H9 (cell line): ENCODE results near the gene CD47. TPM values are rescaled to one million over a fixed set of nuclear protein-coding genes. Genes with fewer than 3 reads are reported as not detected.

Experiments
- DNase-seq: peaks from one replicate; pipeline ENCODE4 v3.0.0-alpha.2; 2017
- H2AFZ ChIP-seq: one replicate; pipeline ENCODE4 v1.6.1; 2013; ENCODE audit warnings: mild to moderate bottlenecking, low read length, control low read depth, moderate library complexity
- H2AK5ac ChIP-seq: 2 replicates; pipeline ENCODE4 v1.6.1; 2013; ENCODE audit warnings: low read length, control low read depth, mixed read lengths; ENCODE audit not compliant: insufficient read length
- H2BK120ac ChIP-seq: one replicate; pipeline ENCODE4 v1.6.1; 2013; ENCODE audit warnings: low read depth, mild to moderate bottlenecking, low read length, control low read depth, inconsistent platforms; ENCODE audit not compliant: poor library complexity, severe bottlenecking
- H2BK12ac ChIP-seq: 2 replicates; pipeline ENCODE4 v1.6.1; 2013; ENCODE audit warnings: low read length, control low read depth, mixed read lengths, low read depth; ENCODE audit not compliant: insufficient read length
- H2BK15ac ChIP-seq: 2 replicates; pipeline ENCODE4 v1.6.1; 2013; ENCODE audit warnings: low read depth, low read length, control low read depth
- H2BK20ac ChIP-seq: one replicate; pipeline ENCODE4 v1.6.1; 2013; ENCODE audit warnings: low read depth, mild to moderate bottlenecking, low read length, control low read depth, inconsistent platforms; ENCODE audit not compliant: poor library complexity, severe bottlenecking
- H2BK5ac ChIP-seq: 2 replicates; pipeline ENCODE4 v1.6.1; 2013; ENCODE audit warnings: low read length, control low read depth, mixed read lengths; ENCODE audit not compliant: insufficient read length
- H3K14ac ChIP-seq: 2 replicates; pipeline ENCODE4 v1.6.1; 2013; ENCODE audit warnings: low read length, control low read depth; ENCODE audit not compliant: insufficient read depth
- H3K18ac ChIP-seq: 2 replicates; pipeline ENCODE4 v1.6.1; 2013; ENCODE audit warnings: low read depth, mild to moderate bottlenecking, mixed read lengths, low read length, control low read depth; ENCODE audit not compliant: insufficient read length
- H3K23ac ChIP-seq: 2 replicates; pipeline ENCODE4 v1.6.1; 2013; ENCODE audit warnings: low read length, control low read depth, mixed read lengths, low read depth; ENCODE audit not compliant: insufficient read length
- H3K23me2 ChIP-seq: 2 replicates; pipeline ENCODE4 v1.6.1; 2013; ENCODE audit warnings: low read depth, mild to moderate bottlenecking, mixed read lengths, low read length, control low read depth; ENCODE audit not compliant: insufficient read length, poor library complexity, severe bottlenecking
- H3K27ac ChIP-seq: 2 replicates; pipeline ENCODE4 v1.5.1; 2013; ENCODE audit warnings: low read length, control low read depth, mixed read lengths, low read depth; ENCODE audit not compliant: insufficient read length
- H3K27me3 ChIP-seq: 2 replicates; pipeline ENCODE4 v1.6.1; 2013; ENCODE audit warnings: low read length, control low read depth, inconsistent platforms; ENCODE audit not compliant: insufficient read depth
- H3K4ac ChIP-seq: 2 replicates; pipeline ENCODE4 v1.6.1; 2013; ENCODE audit warnings: low read depth, mild to moderate bottlenecking, control low read depth, inconsistent platforms, low read length, moderate library complexity
- H3K4me1 ChIP-seq: 2 replicates; pipeline ENCODE4 v1.6.1; 2013; ENCODE audit warnings: low read length, control low read depth, inconsistent platforms; ENCODE audit not compliant: insufficient read depth
- H3K4me2 ChIP-seq: 2 replicates; pipeline ENCODE4 v1.6.1; 2013; ENCODE audit warnings: low read length, control low read depth, mixed read lengths; ENCODE audit not compliant: insufficient read length, insufficient read depth
- H3K56ac ChIP-seq: 2 replicates; pipeline ENCODE4 v1.6.1; 2013; ENCODE audit warnings: low read depth, mild to moderate bottlenecking, mixed read lengths, low read length, control low read depth; ENCODE audit not compliant: insufficient read length
- H3K79me1 ChIP-seq: 2 replicates; pipeline ENCODE4 v1.6.1; 2013; ENCODE audit warnings: low read depth, mild to moderate bottlenecking, moderate library complexity, low read length, control low read depth, inconsistent platforms; ENCODE audit not compliant: insufficient read depth, poor library complexity, severe bottlenecking
- H3K79me2 ChIP-seq: 2 replicates; pipeline ENCODE4 v1.6.1; 2013; ENCODE audit warnings: low read length, control low read depth, inconsistent platforms; ENCODE audit not compliant: insufficient read depth
- H3K9ac ChIP-seq: 2 replicates; pipeline ENCODE4 v1.6.1; 2013; ENCODE audit warnings: low read length, control low read depth, mixed read lengths; ENCODE audit not compliant: insufficient read length; ENCODE audit errors: extremely low read depth
- H3K9me3 ChIP-seq: one replicate; pipeline ENCODE4 v1.6.1; 2013; ENCODE audit warnings: low read depth, low read length, inconsistent platforms; ENCODE audit not compliant: control insufficient read depth
- H3T11ph ChIP-seq: one replicate; pipeline ENCODE4 v1.6.1; 2013; ENCODE audit warnings: mild to moderate bottlenecking, low read length, control low read depth, inconsistent platforms
- H4K20me1 ChIP-seq: one replicate; pipeline ENCODE4 v1.6.1; 2013; ENCODE audit not compliant: control insufficient read depth, insufficient read length, insufficient read depth
- H4K5ac ChIP-seq: 2 replicates; pipeline ENCODE4 v1.6.1; 2013; ENCODE audit warnings: low read depth, mild to moderate bottlenecking, mixed read lengths, low read length, control low read depth; ENCODE audit not compliant: insufficient read length
- H4K8ac ChIP-seq: replicated peaks from 2 replicates; pipeline ENCODE4 v1.6.1; 2013; ENCODE audit warnings: low read length, control low read depth, mixed read lengths, low read depth; ENCODE audit not compliant: insufficient read length
- H4K91ac ChIP-seq: 2 replicates; pipeline ENCODE4 v1.6.1; 2013; ENCODE audit warnings: low read depth, mild to moderate bottlenecking, moderate library complexity, mixed read lengths, low read length, control low read depth; ENCODE audit not compliant: insufficient read length
- H3K27ac Mint-ChIP-seq, 3 experiments: 2 replicates in 2 of 3; 3 replicates in 1 of 3; pipeline ENCODE4 v1.8.0; 2020 to 2021; ENCODE audit warnings: mixed read lengths in 3 of 3, mild to moderate bottlenecking in 1 of 3, moderate library complexity in 1 of 3
- H3K27me3 Mint-ChIP-seq: 2 replicates; pipeline ENCODE4 v1.8.0; 2021; ENCODE audit warnings: low read depth, mild to moderate bottlenecking, moderate library complexity, mixed read lengths
- H3K36me3 Mint-ChIP-seq, 3 experiments: 2 replicates in 2 of 3; 3 replicates in 1 of 3; pipeline ENCODE4 v1.8.0; 2020 to 2021; ENCODE audit warnings: low read depth in 3 of 3, mixed read lengths in 3 of 3; ENCODE audit not compliant: insufficient read depth in 1 of 3
- H3K4me1 Mint-ChIP-seq, 2 experiments: 2 replicates each; pipeline ENCODE4 v1.8.0; 2020; ENCODE audit warnings: mixed read lengths in 2 of 2
- H3K4me3 Mint-ChIP-seq, 2 experiments: 2 replicates in 1 of 2; 3 replicates in 1 of 2; pipeline ENCODE4 v1.8.0; 2020 to 2021; ENCODE audit warnings: mild to moderate bottlenecking in 2 of 2, mixed read lengths in 2 of 2, moderate library complexity in 1 of 2
- H3K9me3 Mint-ChIP-seq, 2 experiments: 2 replicates in 1 of 2; 3 replicates in 1 of 2; pipeline ENCODE4 v1.8.0; 2020; ENCODE audit warnings: mild to moderate bottlenecking in 2 of 2, mixed read lengths in 2 of 2, moderate library complexity in 1 of 2
- CTCF ChIP-seq: fragments of 200-600 bp; sonication (generic); conservative IDR thresholded peaks from 3 replicates; pipeline ENCODE4 v1.8.0; 2021; ENCODE audit warnings: antibody characterized with exemption, mild to moderate bottlenecking
- WGBS: extraction: QIAGEN DNeasy Blood & Tissue Kit; methylation state at CpG from one replicate; pipeline ENCODE4 v1.1.7; 2013; ENCODE audit warnings: missing lambda C conversion rate, low lambda C conversion rate, mixed read lengths; ENCODE audit not compliant: insufficient read length; ENCODE audit errors: extremely low coverage; 5-methylcytosine and 5-hydroxymethylcytosine counted together
- total RNA-seq: library from RNA; stranded (reverse); gene quantifications from 2 replicates; pipeline ENCODE4 v1.2.1, GENCODE V29; 2021

Gene CD47
- total RNA-seq, 1 experiment from 2014 or later: 15.4 TPM

DNA sequence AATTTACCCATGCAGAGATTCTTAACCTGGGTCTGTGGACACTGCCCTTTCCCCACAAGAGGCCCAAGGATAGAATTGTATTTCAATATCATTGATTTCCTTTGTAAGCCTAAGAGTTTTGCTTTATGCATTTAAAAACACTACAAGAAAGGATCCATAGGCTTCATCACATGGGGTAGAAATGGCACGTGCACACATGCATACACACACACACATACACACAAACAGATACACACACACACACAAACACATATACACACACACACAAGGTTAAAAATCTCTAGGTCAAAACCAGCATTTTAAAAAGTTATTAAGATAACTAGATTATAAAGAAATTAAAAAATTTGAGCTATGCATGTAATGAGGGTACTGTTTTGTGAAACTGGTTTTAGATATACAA, 35.5 kb upstream of the CD47 start:
- no CpG with 5 or more reads among the region's 1 CpG for WGBS
- no peaks in the 10 kb centered on the region; the same call in 1 of the 2 replicates for H3K27me3 Mint-ChIP-seq

More for the DNA sequence above, 35.5 kb upstream of the CD47 start:
- Mint-ChIP-seq H3K36me3 (no peaks in the 10 kb centered on the region; a peak in 1 of 7 replicates), H3K4me1 (peaks cover 15 to 16% of the 10 kb centered on the region in 2 experiments), H3K9me3 (no peaks in the 10 kb centered on the region; a peak in 1 of 5 replicates), H3K27ac (no peak overlapping the region), H3K4me3 (no peak overlapping the region)
- no peak overlapping the region for H3K14ac ChIP-seq
- H4K5ac ChIP-seq: no peak overlapping the region
- no peak overlapping the region for H3K9ac ChIP-seq
- no peaks in the 10 kb centered on the region for H3K23me2 ChIP-seq
- H3K9me3 ChIP-seq: no peaks in the 10 kb centered on the region
- H4K91ac ChIP-seq: no peak overlapping the region
- no peak overlapping the region for H4K8ac ChIP-seq
- no peak overlapping the region for H2BK20ac ChIP-seq
- no peak overlapping the region for H3T11ph ChIP-seq
- peaks cover 4% of the 10 kb centered on the region; the same call in 1 of the 2 replicates for H3K4me1 ChIP-seq
- H3K27me3 ChIP-seq: no peaks in the 10 kb centered on the region
- H2BK12ac ChIP-seq: no peak overlapping the region
- no peak for DNase-seq
- H2BK5ac ChIP-seq: no peak overlapping the region
- H3K79me1 ChIP-seq: no peaks in the 10 kb centered on the region
- no peak overlapping the region for H2AFZ ChIP-seq
- H3K27ac ChIP-seq: no peak overlapping the region
- no peaks in the 10 kb centered on the region for H4K20me1 ChIP-seq
- H3K4ac ChIP-seq: no peak overlapping the region
- H3K4me2 ChIP-seq: no peak overlapping the region
- H2BK15ac ChIP-seq: no peak overlapping the region
- H3K23ac ChIP-seq: no peak overlapping the region
- no peak overlapping the region for H2BK120ac ChIP-seq
- no peaks in the 10 kb centered on the region for H3K79me2 ChIP-seq
- no peak overlapping the region for H2AK5ac ChIP-seq
- no peak overlapping the region for H3K18ac ChIP-seq
- no peak overlapping the region for H3K56ac ChIP-seq
- no peak for TF ChIP-seq CTCF
